GM11168 (cell line): ENCODE data around the gene MTCL3.

ENCODE experiments used
- in situ Hi-C: fragments of 300-500 bp; cut with MboI; formaldehyde crosslinking; loops from one replicate; pipeline ENCODE4 v1.12.0; 2022; ENCODE audit warnings: low sequenced_read_pairs; ENCODE audit not compliant: unreplicated experiment

Gene MTCL3

GRCh38 chr6:127441881-127442280, 77.3 kb downstream of the MTCL3 start:
- in situ Hi-C loops = no loop called here

DNA sequence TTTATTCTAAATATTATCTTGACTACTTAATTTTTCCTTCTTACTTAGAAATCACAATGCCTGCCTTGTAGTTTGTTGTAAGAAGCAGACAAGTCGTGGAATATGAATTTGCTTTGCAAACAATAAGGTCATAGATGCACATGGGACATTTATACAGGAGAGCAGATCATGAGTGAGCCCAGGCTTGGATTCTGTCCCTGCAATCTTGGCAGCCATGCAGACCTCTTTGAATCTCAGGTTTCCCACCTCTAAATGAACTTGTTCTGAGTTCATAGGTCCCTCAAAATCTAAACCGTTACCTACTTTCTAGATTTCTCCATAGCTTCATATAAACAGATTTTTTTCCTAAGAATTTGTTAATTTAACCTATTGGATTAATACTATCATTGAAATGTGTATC, 79.4 kb downstream of the MTCL3 start:
- in situ Hi-C loops = no loop called here

GRCh38 chr6:127436578-127437110, 82.5 kb downstream of the MTCL3 start:
- in situ Hi-C loops = no loop called here

- in situ Hi-C loops = no loop called here
These were observed 83.4 kb downstream of the MTCL3 start for GRCh38 chr6:127435626-127436220.

GRCh38 chr6:127434651-127435050, 84.5 kb downstream of the MTCL3 start:
- in situ Hi-C loops = no loop called here

GRCh38 chr6:127428562-127428961, 90.6 kb downstream of the MTCL3 start:
- in situ Hi-C loops = loop anchor here (10.0 kb wide), 1 partner anchor 124 kb away; no protein-coding TSS in a partner anchor

GRCh38 chr6:127423921-127424320, 95.2 kb downstream of the MTCL3 start:
- in situ Hi-C loops = loop anchor here (10.0 kb wide), 1 partner anchor 119 kb away; no protein-coding TSS in a partner anchor
